ENCODE measurements around the gene ZBTB40. TPM values are rescaled to one million over a fixed set of nuclear protein-coding genes. Genes with fewer than 3 reads are reported as not detected.

Gene ZBTB40
- 8.6 and 11.9 TPM in 2 replicates for total RNA-seq

GRCh38 chr1:22451702-22452480 is at the start of gene ZBTB40:
Gene ZBTB40, plus strand, starts transcription at chr1:22451851. Its CDS starts 38,098 bp downstream, at chr1:22489949.

GRCh38 chr1:22562584-22563583 is 111.2 kb downstream of the ZBTB40 start, which contains the start of gene EPHA8:
Gene EPHA8, plus strand, starts transcription at chr1:22563489. Its CDS starts 147 bp downstream, at chr1:22563636.

Other genes starting within 250 kb of the ZBTB40 start
- not detected in 2 replicates for gene EPHA8, start 111.6 kb downstream of the ZBTB40 start, total RNA-seq
- not detected in 2 replicates for gene C1QA, start 184.8 kb downstream of the ZBTB40 start, total RNA-seq
- gene C1QC, start 191.8 kb downstream of the ZBTB40 start, total RNA-seq, result not detected in 2 replicates
- gene C1QB, start 201.4 kb downstream of the ZBTB40 start, total RNA-seq, result not detected in 2 replicates

Measured in dermis lymphatic vessel endothelial cell (primary cell).